PC-9 (cell line): ENCODE results near the gene DOCK4.

Source experiments
- CTCF ChIP-seq: fragments of 200-600 bp; sonication (generic); conservative IDR thresholded peaks from 2 replicates; pipeline ENCODE4 v1.6.1; 2017; ENCODE audit warnings: mixed run types, antibody characterized with exemption, mild to moderate bottlenecking, moderate library complexity
- EZH2 ChIP-seq: fragments of 200-600 bp; sonication (generic); IDR thresholded peaks from 2 replicates; pipeline ENCODE4 v1.8.0; 2017; ENCODE audit warnings: antibody characterized with exemption, low read depth

- TF ChIP-seq EZH2 (no peak), CTCF (no peak)
Measured at GRCh38 chr7:112059675-112060074, 146.5 kb downstream of the DOCK4 start.
